ENCODE results near the gene CUTC. TPM values are rescaled to one million over a fixed set of nuclear protein-coding genes. Genes with fewer than 3 reads are reported as not detected.
"Not testable (repeated sequence)": the region's sequence is repeated elsewhere in the genome, so short reads cannot be mapped to it uniquely, and the experiment has no call there.

The CUTC gene
- total RNA-seq, 4 donors from 2014 or later = 24.5 to 35.1 (median 27.7) TPM

GRCh38 chr10:99731306-99732032 lies 565 bp upstream of the CUTC start:
- Histone ChIP-seq H3K4me1 (peaks cover 0 to 36% (median 7%) of the 10 kb centered on the region in 3 donors), H3K9me3 (no peaks in the 10 kb centered on the region), H3K27ac (peak overlapping the region; percentile 47 to 97 (median 96)), H3K36me3 (peaks cover 0 to 33% of the 10 kb centered on the region in 2 donors), H3K27me3 (no peaks in the 10 kb centered on the region), H3K4me3 (peak overlapping the region; percentile 69 to 87)
- no peak for ATAC-seq
- TF ChIP-seq CTCF (IDR thresholded peaks at IDR 0.05) (peak in 1 of 4 experiments; percentile 6), POLR2A (IDR thresholded peaks at IDR 0.05) (no peak), POLR2AphosphoS5 (IDR thresholded peaks at IDR 0.05) (no peak)
- 8 to 29% methylated on average over 3 to 9 of the region's 16 CpGs for WGBS, 2 donors (ENCODE audit: low coverage in 1 of 2)

DNA sequence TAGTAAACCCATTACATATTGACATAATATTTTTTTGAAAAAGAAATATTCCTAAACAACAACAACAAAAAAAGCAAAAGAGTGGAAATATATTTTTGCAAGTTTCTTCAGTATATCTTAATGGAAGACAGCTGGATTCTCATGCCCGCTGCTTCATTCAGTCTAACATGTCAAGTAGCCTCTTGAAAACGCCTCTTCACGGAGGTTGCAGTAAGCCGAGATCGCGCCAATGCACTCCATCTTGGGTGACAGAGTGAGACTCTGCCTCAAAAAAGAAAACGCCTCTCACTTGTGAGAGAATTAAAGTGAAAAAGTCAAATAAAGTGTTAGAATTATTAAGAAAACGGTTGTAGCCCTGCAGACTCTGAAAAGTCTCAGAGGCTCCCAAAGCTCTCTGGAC lies 1.3 kb downstream of the CUTC start:
- Histone ChIP-seq H3K36me3 (peaks cover 0 to 35% of the 10 kb centered on the region in 2 donors), H3K9me3 (no peaks in the 10 kb centered on the region), H3K4me1 (peaks cover 0 to 36% (median 7%) of the 10 kb centered on the region in 3 donors), H3K27ac (peak overlapping the region in 1 of 4 donors; percentile 95), H3K27me3 (no peaks in the 10 kb centered on the region), H3K4me3 (peak overlapping the region in 1 of 2 donors; percentile 87)
- WGBS, 2 donors (ENCODE audit: low coverage in 1 of 2) = 70 to 76% methylated on average over 8 of the region's 8 CpGs
- TF ChIP-seq POLR2A (IDR thresholded peaks at IDR 0.05) (no peak), POLR2AphosphoS5 (IDR thresholded peaks at IDR 0.05) (no peak), CTCF (IDR thresholded peaks at IDR 0.05) (no peak)
- no peak for ATAC-seq

GRCh38 chr10:99734111-99734510 lies 2.1 kb downstream of the CUTC start:
- ATAC-seq, H3K4me3 ChIP-seq: not testable (repeated sequence)
- 90 to 95% methylated on average over 4 to 7 of the region's 10 CpGs for WGBS, 2 donors (ENCODE audit: low coverage in 1 of 2)

GRCh38 chr10:99740260-99740659 lies 8.2 kb downstream of the CUTC start:
- TF ChIP-seq POLR2A (IDR thresholded peaks at IDR 0.05) = no peak
- TF ChIP-seq EP300 (IDR thresholded peaks at IDR 0.05) = no peak
- TF ChIP-seq POLR2AphosphoS5 (IDR thresholded peaks at IDR 0.05) = no peak
- TF ChIP-seq CTCF (IDR thresholded peaks at IDR 0.05) = no peak
- Histone ChIP-seq H3K4me3 (no peak overlapping the region), H3K4me1 (peaks cover 0 to 5% (median 0%) of the 10 kb centered on the region in 3 donors), H3K36me3 (peaks cover 11 to 92% of the 10 kb centered on the region in 2 donors), H3K27ac (no peak overlapping the region), H3K27me3 (no peaks in the 10 kb centered on the region), H3K9me3 (peaks cover 0 to 21% (median 0%) of the 10 kb centered on the region in 3 donors)
- no peak for ATAC-seq
- WGBS, 2 donors (ENCODE audit: low coverage in 1 of 2) = 90 to 96% methylated on average over 2 of the region's 2 CpGs

More at GRCh38 chr10:99734111-99734510, 2.1 kb downstream of the CUTC start:
- H3K9me3 ChIP-seq, H3K27me3 ChIP-seq, H3K27ac ChIP-seq: not testable (repeated sequence)
- peaks cover 0 to 36% (median 7%) of the 10 kb centered on the region in 3 donors for H3K4me1 ChIP-seq
- H3K36me3 ChIP-seq = peaks cover 0 to 35% of the 10 kb centered on the region in 2 donors

DNA sequence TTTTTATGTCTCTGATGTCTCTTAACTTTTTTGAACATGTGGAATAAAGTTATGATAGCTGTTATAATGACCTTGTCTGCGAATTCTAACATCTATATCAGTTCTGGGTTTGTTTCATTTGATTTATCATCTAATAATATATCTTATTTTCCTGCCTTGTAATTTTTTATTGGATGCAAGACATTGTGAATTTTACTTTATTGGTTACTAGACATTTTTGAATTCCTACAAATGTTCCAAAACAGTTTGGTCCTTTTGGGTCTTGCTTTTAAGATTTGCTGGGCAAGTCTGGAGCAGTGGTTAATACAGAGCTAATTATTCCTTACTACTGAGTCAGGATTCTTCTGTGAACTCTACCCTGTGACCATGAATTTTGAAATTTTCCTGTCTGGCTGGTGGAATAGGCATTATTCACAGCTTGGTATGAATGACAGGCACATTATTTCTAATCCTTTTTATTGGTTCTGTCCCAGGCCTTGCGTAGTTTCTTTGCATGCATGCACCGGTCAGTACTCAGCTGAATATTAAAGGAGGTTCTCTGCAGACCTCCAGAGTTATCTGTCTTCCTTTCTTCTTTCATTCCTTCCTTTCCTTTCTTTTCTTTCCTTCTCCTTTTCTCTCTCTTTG lies 9.0 kb downstream of the CUTC start:
- WGBS, 2 donors (ENCODE audit: low coverage in 1 of 2) = 92 to 93% methylated on average over 3 of the region's 3 CpGs
- TF ChIP-seq CTCF (IDR thresholded peaks at IDR 0.05) (no peak), EP300 (IDR thresholded peaks at IDR 0.05) (no peak), POLR2A (IDR thresholded peaks at IDR 0.05) (no peak), POLR2AphosphoS5 (IDR thresholded peaks at IDR 0.05) (no peak)
- H3K4me1 ChIP-seq = peaks cover 0 to 5% (median 0%) of the 10 kb centered on the region in 3 donors
- H3K36me3 ChIP-seq = peaks cover 11 to 100% of the 10 kb centered on the region in 2 donors
- no peak overlapping the region for H3K27ac ChIP-seq
- no peaks in the 10 kb centered on the region for H3K27me3 ChIP-seq
- H3K4me3 ChIP-seq = no peak overlapping the region
- no peak for ATAC-seq
- peaks cover 0 to 21% (median 0%) of the 10 kb centered on the region in 3 donors for H3K9me3 ChIP-seq
